Fibroblast of skin of right biceps (primary cell): ENCODE results near the gene TMEM232.

Source experiments
- DNase-seq: peaks from one replicate; pipeline ENCODE4 v3.0.0-alpha.2; 2013

The TMEM232 gene

GRCh38 chr5:110383231-110383630 lies 343.2 kb downstream of the TMEM232 start:
- peak; percentile 47 for DNase-seq

GRCh38 chr5:110377943-110378342 lies 348.5 kb downstream of the TMEM232 start:
- DNase-seq, result peak; percentile 98

DNA sequence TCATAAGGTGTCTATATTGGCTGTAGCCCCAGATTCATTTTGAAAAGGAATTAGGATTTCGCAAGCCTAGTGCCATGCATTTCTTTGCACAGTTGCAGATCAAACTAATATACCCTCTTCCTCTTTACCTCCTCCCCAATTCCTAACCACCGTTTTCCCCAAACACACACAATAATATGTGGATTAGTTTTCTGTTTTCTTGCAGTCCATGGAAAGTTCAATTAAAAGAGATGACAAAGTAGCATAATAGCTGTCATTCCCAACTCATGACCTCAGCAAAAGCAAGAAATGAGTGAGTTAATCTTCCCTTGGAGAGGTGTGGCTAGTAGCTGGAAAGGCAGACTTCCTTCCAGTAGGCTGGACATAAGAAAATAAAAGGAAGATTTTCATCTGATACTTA lies 349.1 kb downstream of the TMEM232 start:
- peak; percentile 84 for DNase-seq

GRCh38 chr5:110376281-110376951 lies 350.1 kb downstream of the TMEM232 start:
- DNase-seq, result peak; percentile 95

- no peak for DNase-seq
Observed at GRCh38 chr5:110371725-110372041, 354.8 kb downstream of the TMEM232 start.

GRCh38 chr5:110371011-110371724 lies 355.3 kb downstream of the TMEM232 start:
- no peak for DNase-seq
